Stimulated activated CD8-positive, alpha-beta memory T cell treated with anti-CD3 and anti-CD28 coated beads, Interleukin-7, amount 100 ng/mL, for 24 hours (primary cell): ENCODE measurements around the gene HMG20A.
A peak's percentile ranks its signal among the peaks of the same experiment; 100 is the strongest.
"Not testable (repeated sequence)": the region's sequence is repeated elsewhere in the genome, so short reads cannot be mapped to it uniquely, and the experiment has no call there.

Source experiments
- DNase-seq: peaks from one replicate; pipeline ENCODE4 v3.0.0-alpha.2; 2020; ENCODE audit warnings: low read depth

HMG20A gene

GRCh38 chr15:77420610-77421369, at the start of gene HMG20A:
TSS of gene HMG20A (plus strand) at chr15:77420888. CDS start at chr15:77458408, 37,520 bp downstream.
- DNase-seq, result peak; percentile 34

DNA sequence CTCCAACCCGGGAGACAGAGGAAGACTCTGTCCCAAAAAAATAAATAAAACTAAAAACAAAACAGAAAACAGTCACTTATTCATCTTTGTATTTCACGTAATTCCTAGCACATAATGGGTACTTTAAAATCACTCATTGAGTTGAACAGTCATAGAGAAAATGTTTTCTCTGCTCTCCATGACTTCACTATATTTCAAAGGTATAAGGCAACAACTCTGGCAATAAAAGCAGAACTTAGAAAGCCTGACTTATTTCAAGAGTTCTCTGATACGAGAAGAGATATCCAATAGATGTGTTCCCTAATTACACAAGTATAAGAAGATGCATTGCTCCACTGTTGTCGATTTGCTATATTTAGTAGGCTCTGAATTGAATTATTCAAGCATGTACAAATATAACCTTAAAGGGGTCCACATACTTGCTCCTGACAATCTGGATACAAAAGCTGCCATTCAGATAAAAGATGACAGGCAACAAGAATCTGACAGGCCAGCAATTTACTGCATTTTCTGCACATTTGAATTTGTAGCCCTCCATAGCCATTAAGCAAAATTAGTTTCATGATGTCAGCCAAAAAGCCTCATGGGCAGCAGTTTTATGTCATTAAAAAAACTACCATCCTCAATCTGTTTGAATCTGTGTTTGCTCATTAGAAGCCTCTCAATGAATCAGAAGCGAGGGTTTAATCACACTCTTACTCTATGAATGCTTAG, 48.7 kb upstream of the HMG20A start:
- no peak for DNase-seq

GRCh38 chr15:77373441-77373840, 47.2 kb upstream of the HMG20A start:
- no peak for DNase-seq

GRCh38 chr15:77375133-77375532, 45.6 kb upstream of the HMG20A start:
- no peak for DNase-seq

DNA sequence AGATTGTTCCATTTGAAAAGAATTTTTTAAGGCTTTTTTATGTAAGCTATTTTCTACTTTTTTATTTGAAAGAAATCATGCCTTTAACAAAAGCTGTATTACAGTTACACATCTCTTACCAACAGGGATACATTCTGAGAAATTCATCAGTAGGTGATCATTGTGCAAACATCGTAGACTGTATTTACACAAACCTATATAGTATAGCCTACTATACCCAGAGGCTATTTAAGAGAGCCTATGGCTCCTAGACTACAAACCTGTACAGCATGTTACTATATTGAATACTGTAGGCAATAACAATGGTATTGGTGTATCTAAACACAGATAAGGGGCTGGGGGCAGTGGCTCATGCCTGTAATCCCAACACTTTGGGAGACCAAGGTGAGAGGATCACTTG, 43.9 kb upstream of the HMG20A start:
- DNase-seq, result no peak

DNA sequence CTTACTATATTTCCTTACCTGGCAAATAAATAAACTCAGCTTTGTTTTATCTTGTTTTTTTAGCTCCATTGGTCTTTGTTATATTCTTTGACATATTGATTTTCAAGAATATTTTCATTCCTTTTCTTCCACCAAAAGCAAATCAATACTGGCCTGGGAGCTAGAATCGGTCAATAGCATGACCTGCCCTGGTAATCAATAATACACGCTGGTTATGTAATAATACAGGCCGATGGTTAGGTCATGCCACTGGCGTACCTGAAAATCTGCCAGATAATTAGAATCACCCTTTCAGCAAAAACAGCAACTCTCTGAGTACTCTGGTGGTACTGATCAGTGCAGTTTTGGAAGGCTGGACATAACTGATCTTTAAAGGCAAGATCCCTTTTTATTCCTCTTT, 40.7 kb upstream of the HMG20A start:
- DNase-seq, result no peak

DNA sequence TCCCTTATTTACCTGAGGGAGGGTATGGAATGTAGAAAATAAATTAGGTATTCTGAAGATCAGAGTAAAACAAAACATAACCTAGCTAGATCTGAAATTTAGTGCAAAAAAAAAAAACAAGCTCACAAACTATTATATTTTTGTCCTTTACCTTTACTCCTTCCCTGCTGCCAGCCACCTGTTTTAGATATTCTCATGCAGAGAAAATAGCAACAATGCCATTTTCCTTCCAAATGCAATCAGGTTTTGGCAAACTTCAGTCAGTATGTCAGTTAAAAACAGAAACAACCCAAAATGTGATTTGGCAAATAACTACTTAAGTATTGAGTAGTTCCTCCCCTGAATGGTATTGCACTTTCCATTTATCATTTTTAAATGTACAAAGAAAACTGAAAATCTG, 36.6 kb upstream of the HMG20A start:
- no peak for DNase-seq

DNA sequence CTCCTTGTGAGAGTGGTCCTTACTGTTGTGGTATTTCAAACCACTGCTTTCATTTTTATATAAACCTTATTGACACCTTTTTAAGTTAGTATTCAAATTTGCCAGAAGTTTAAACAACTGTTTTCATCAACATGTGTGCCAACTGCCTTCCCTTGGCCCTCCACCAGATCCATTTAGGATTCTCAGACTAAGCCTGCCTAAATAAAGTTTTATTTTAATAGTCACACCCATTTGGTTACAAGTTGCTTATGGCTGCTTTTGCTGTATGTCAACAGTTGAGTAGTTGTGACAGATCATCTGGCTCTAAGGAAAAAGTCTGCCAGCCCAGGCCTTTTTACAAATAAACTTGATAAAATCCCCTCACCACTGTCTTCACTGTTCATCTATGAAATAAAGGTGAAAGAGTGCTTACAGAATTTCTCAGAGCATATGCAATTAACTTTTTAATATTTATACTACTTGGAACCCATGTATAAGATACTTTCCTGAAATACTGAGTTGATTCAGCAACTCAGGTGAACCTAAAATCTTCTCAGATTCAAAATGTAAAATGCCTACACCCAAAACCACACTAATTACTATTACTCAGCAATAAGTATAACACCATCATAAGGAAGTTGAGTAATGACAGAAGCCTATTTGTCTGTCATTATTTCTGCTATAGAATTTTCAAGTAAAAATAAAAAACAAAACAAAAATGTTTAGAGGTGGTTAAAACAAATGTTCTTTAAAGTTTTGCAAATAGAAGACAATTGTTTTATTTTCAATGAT, 35.9 kb upstream of the HMG20A start:
- DNase-seq, result no peak

DNA sequence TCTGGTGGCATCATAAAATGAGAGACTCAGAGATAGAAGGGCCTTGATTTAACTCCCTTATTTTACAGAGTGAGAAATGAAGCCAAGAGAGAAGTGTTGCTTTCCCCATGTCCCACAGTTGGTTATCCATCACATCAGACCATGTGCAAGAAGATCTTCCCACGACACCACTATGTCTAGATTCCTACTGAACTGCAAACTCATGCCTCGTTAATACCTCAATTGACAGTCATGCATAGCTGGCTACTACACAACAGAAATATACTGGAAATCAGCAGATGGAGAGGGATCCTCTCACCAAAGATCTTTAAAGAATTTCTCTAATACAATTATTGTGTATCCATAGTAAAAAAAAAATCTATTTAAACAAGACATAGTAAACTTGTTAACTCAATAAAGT, 34.1 kb upstream of the HMG20A start:
- DNase-seq, result no peak

GRCh38 chr15:77387365-77388105, 33.2 kb upstream of the HMG20A start:
- no peak for DNase-seq

DNA sequence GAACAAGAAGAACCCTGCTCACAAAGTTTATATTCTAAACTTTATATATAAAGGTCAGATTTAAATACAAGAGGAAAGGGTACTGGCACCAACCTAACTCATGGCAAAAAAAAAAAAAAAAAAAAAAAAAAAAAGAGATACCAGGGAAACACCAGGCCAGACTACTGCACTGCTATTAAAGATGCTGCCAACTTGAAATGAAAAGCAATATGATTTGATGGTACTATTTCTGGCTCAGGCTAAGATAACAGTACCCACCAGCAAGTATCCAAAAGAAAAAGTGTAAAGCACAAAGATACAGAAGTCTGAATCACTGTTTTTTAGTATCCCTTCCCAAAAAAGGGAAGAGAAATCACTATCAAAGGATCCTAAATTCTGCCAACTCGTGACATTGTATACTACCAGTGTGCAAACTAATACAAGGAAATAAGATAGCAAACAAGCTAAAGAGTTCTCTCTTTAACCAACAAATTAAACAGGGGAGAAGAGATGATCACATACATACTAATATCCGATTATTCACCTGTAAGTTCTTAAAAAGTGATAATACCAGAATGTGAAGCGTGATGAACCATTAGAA, 29.2 kb upstream of the HMG20A start:
- no peak for DNase-seq

GRCh38 chr15:77392762-77393470, 27.8 kb upstream of the HMG20A start:
- no peak for DNase-seq

- no peak for DNase-seq
These were observed 27.2 kb upstream of the HMG20A start for GRCh38 chr15:77393471-77393840.

- no peak for DNase-seq
These were observed 25.5 kb upstream of the HMG20A start for GRCh38 chr15:77395013-77395774.

GRCh38 chr15:77396692-77397091, 24.0 kb upstream of the HMG20A start:
- no peak for DNase-seq

- no peak for DNase-seq
These were observed 21.8 kb upstream of the HMG20A start for GRCh38 chr15:77398927-77399326.

DNA sequence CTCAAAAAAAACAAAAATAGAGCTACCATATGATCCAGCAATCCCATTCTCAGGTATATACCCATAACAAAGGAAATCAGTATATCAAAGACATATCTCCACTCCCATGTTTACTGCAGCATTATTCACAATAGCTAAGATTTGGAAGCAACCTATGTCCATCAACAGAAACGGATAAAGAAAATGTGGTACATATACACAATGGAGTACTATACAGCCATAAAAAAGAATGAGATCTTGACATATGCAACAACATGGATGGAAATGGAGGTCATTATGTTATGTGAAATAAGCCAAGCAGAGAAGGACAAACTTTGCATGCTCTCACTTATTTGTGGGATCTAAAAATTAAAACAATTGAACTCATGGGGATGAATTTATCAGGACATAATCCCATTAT, 20.4 kb upstream of the HMG20A start:
- DNase-seq, result no peak

DNA sequence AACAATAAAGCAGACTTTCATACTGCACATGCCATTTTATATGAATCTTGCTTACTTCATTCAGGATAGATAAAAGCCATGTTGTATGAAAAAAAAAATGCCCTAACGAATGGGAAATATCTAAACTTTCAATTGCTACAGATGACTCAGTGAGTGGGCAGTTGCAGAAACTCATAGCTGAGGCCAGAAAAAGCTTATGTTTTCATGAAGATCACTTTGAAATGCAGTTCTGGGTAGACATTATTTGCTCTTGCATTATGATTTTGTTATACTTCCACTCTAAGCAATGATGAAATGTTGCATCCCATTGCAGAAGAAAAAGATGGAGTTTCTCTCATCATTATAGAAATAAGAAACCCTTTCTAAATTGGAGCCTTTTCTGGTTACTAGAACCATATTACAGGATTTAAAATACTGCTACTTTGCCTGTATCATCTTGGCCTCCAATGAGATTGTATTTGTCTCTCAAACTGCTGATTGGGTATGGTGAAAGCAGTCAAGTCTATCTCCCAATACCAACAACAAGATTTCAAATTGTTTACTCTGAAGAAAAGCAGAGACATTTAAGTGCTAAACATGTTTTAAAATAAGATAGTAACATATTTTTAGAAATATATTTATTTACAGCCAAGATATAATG, 17.8 kb upstream of the HMG20A start:
- no peak for DNase-seq

DNA sequence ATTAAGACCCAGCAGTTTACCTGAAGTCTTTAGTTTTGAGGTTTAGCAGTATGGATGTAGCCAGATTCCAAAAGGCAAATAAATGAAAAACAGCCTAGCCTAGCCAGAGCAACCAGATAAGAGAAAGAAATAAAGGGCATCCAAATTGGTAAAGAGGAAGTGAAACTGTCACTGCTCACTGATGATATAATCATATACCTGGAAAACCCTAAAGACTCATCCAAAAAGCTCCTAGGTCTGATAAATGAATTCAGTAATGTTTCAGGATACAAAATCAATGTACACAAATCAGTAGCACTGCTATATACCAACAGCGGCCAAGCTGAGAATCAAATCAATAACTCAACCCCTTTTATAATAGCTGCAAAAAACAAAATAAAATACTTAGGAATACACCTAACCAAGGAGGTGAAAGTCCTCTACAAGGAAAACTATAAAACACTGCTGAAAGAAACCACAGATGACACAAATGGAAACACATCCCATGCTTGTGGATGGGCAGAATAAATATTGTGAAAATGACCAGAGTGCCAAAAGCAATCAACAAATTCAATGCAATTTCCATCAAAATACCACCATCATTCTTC, 14.4 kb upstream of the HMG20A start:
- DNase-seq, result not testable (repeated sequence)

DNA sequence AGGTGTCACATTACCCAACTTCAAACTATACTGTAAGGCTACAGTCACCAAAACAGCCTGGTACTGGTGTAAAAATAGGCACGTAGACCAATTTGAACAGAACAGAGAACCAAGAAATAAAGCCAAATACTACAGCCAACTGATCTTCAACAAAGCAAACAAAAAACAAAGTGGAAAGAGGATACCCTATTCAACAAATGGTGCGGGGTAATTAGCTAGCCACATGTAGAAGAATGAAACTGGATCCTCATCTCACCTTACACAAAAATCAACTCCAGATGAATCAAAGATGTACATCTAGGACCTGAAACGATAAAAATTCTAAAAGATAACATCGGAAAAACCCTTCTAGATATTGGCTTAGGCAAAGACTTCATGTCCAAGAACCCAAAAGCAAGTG, 13.8 kb upstream of the HMG20A start:
- no peak for DNase-seq
